ENCODE results near the gene TOX2. TPM values are rescaled to one million over a fixed set of nuclear protein-coding genes. Genes with fewer than 3 reads are reported as not detected.

TOX2 gene
- total RNA-seq, 1 experiment from 2014 or later: 85.4 TPM

DNA sequence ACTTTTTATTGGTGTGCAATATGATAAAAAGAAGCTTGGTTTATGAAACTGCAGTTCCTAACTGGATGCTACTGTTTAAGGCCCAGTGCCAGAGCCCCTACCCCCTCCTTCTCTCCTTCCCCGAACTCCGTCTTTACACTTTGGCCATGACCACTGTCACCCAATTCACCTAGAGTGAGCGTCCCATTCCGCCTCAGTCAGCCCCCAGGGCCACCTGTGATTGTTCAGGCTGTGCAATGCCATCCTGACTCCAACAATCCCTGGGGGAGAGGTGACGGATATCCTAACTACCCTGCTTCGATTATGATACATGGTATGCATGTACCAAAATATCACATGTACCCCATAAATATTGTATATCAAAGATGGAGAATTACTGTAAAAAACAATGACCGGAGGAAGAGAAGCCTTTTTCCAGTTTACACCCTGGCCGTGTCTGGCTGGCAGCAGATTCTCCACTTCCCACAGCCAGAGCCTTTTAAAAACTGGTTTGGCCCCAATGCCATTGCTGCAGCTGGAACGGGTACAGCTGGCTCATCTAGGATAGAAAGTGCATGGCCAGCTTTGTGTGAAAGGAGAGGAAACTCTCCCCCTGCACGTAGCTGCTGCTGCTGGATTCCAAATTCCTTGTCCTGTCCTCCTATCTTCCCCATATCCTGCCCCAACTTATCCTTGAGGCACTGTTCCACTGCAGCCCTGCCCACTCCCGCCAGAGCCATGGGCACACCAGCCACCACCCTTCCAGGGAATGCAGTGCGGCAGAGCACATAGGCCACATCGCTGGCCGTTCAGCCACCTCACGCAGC is 172.6 kb downstream of the TOX2 start:
- BruUV-seq (replicated peaks): no TSS peak

DNA sequence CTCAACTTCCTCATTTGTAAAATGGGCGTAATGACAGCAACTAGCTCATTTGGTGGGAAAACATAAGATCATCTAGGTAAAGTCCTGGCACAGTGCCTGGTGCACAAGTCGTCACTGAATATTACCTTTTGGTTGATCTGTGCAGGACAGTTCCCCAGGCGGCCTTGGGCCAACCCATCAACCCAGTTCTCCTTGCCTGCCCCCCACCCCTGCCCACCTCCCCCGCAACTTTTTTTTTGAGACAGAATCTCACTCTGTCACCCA is 173.1 kb downstream of the TOX2 start:
- no peaks in the 10 kb centered on the region for H3K4me1 ChIP-seq (ENCODE audit: control insufficient read depth, insufficient read depth, low read length)
- ChIA-PET CTCF (no interaction called here), POLR2A (no interaction called here)
- no peak overlapping the region for H3K27ac ChIP-seq (ENCODE audit: low read length)
- intact Hi-C loops (cut with micrococcal nuclease; ENCODE audit: unreplicated experiment) (loop anchor here (10.0 kb wide), 1 partner anchor 643 kb away; no protein-coding TSS in a partner anchor), in situ Hi-C loops (cut with HindIII; ENCODE audit: low pct_unique_long_range_greater_than_20kb, low sequenced_read_pairs) (no loop called here)
- DNase-seq (ENCODE audit: low read depth, low spot score) (no peak), ATAC-seq (no peak)
- H3K4me3 ChIP-seq (ENCODE audit: low read depth in 2 of 2, low read length in 2 of 2): no peak overlapping the region
- H3K27me3 ChIP-seq (ENCODE audit: control insufficient read depth, insufficient read depth, low read length): no peaks in the 10 kb centered on the region
- no TSS peak for BruUV-seq (replicated peaks)
- no peaks in the 10 kb centered on the region for H3K36me3 ChIP-seq (ENCODE audit: control insufficient read depth, insufficient read depth, low read length)
- H3K9me3 ChIP-seq (ENCODE audit: control insufficient read depth, insufficient read depth, low read depth, low read length): no peaks in the 10 kb centered on the region
- TF ChIP-seq, protein P1, sequence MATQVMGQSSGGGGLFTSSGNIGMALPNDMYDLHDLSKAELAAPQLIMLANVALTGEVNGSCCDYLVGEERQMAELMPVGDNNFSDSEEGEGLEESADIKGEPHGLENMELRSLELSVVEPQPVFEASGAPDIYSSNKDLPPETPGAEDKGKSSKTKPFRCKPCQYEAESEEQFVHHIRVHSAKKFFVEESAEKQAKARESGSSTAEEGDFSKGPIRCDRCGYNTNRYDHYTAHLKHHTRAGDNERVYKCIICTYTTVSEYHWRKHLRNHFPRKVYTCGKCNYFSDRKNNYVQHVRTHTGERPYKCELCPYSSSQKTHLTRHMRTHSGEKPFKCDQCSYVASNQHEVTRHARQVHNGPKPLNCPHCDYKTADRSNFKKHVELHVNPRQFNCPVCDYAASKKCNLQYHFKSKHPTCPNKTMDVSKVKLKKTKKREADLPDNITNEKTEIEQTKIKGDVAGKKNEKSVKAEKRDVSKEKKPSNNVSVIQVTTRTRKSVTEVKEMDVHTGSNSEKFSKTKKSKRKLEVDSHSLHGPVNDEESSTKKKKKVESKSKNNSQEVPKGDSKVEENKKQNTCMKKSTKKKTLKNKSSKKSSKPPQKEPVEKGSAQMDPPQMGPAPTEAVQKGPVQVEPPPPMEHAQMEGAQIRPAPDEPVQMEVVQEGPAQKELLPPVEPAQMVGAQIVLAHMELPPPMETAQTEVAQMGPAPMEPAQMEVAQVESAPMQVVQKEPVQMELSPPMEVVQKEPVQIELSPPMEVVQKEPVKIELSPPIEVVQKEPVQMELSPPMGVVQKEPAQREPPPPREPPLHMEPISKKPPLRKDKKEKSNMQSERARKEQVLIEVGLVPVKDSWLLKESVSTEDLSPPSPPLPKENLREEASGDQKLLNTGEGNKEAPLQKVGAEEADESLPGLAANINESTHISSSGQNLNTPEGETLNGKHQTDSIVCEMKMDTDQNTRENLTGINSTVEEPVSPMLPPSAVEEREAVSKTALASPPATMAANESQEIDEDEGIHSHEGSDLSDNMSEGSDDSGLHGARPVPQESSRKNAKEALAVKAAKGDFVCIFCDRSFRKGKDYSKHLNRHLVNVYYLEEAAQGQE (IDR thresholded peaks at IDR 0.05; ENCODE audit: insufficient read depth in 1 of 2, low read depth in 2 of 2, low read length in 1 of 2): no peak
- TF ChIP-seq POLR2AphosphoS5 (IDR thresholded peaks at IDR 0.05; ENCODE audit: low read depth, low read length) (no peak), TCF7L2 (IDR thresholded peaks at IDR 0.05; ENCODE audit: low read depth, low read length) (no peak), SIN3A (IDR thresholded peaks at IDR 0.05; ENCODE audit: borderline replicate concordance, insufficient read depth, low read depth, low read length) (no peak)
- TF ChIP-seq, protein P2, sequence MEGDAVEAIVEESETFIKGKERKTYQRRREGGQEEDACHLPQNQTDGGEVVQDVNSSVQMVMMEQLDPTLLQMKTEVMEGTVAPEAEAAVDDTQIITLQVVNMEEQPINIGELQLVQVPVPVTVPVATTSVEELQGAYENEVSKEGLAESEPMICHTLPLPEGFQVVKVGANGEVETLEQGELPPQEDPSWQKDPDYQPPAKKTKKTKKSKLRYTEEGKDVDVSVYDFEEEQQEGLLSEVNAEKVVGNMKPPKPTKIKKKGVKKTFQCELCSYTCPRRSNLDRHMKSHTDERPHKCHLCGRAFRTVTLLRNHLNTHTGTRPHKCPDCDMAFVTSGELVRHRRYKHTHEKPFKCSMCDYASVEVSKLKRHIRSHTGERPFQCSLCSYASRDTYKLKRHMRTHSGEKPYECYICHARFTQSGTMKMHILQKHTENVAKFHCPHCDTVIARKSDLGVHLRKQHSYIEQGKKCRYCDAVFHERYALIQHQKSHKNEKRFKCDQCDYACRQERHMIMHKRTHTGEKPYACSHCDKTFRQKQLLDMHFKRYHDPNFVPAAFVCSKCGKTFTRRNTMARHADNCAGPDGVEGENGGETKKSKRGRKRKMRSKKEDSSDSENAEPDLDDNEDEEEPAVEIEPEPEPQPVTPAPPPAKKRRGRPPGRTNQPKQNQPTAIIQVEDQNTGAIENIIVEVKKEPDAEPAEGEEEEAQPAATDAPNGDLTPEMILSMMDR (IDR thresholded peaks at IDR 0.05): no peak

More for the DNA sequence above, 172.6 kb downstream of the TOX2 start:
- TF ChIP-seq, protein P1 (IDR thresholded peaks at IDR 0.05; ENCODE audit: insufficient read depth in 1 of 2, low read depth in 2 of 2, low read length in 1 of 2): no peak
- TF ChIP-seq TCF7L2 (IDR thresholded peaks at IDR 0.05; ENCODE audit: low read depth, low read length) (no peak), POLR2AphosphoS5 (IDR thresholded peaks at IDR 0.05; ENCODE audit: low read depth, low read length) (no peak), SIN3A (IDR thresholded peaks at IDR 0.05; ENCODE audit: borderline replicate concordance, insufficient read depth, low read depth, low read length) (no peak)
- TF ChIP-seq, protein P2 (IDR thresholded peaks at IDR 0.05): no peak
- ChIA-PET CTCF (no interaction called here), POLR2A (no interaction called here)
- H3K9me3 ChIP-seq (ENCODE audit: control insufficient read depth, insufficient read depth, low read depth, low read length): no peaks in the 10 kb centered on the region
- intact Hi-C loops (cut with micrococcal nuclease; ENCODE audit: unreplicated experiment): loop anchor here (10.0 kb wide), 1 partner anchor 642 kb away; no protein-coding TSS in a partner anchor
- no peaks in the 10 kb centered on the region for H3K27me3 ChIP-seq (ENCODE audit: control insufficient read depth, insufficient read depth, low read length)
- ATAC-seq (no peak), DNase-seq (ENCODE audit: low read depth, low spot score) (no peak)
- no peak overlapping the region for H3K4me3 ChIP-seq (ENCODE audit: low read depth in 2 of 2, low read length in 2 of 2)
- in situ Hi-C loops (cut with HindIII; ENCODE audit: low pct_unique_long_range_greater_than_20kb, low sequenced_read_pairs): no loop called here
- H3K4me1 ChIP-seq (ENCODE audit: control insufficient read depth, insufficient read depth, low read length): no peaks in the 10 kb centered on the region
- no peak overlapping the region for H3K27ac ChIP-seq (ENCODE audit: low read length)
- H3K36me3 ChIP-seq (ENCODE audit: control insufficient read depth, insufficient read depth, low read length): no peaks in the 10 kb centered on the region

Measured in Panc1 (cell line).